GM19372 (cell line): ENCODE results near the gene RFESD.
"Not testable (repeated sequence)": the region's sequence is repeated elsewhere in the genome, so short reads cannot be mapped to it uniquely, and the experiment has no call there.

Source experiments
- ATAC-seq: cut with Tn5 transposase; IDR thresholded peaks from one replicate; pipeline ENCODE4 v1.9.1; 2021; ENCODE audit warnings: mild to moderate bottlenecking, low read depth, moderate library complexity; ENCODE audit not compliant: unreplicated experiment

The RFESD gene

GRCh38 chr5:95627971-95628810, 18.4 kb upstream of the RFESD start:
- ATAC-seq, result no peak

- ATAC-seq, result no peak
Observed at GRCh38 chr5:95628933-95629332, 17.6 kb upstream of the RFESD start.

GRCh38 chr5:95630394-95630917, 16.1 kb upstream of the RFESD start:
- ATAC-seq, result no peak

GRCh38 chr5:95631255-95631958, 15.2 kb upstream of the RFESD start:
- no peak for ATAC-seq

- ATAC-seq, result peak; percentile 90
Observed at GRCh38 chr5:95631991-95632675, 14.4 kb upstream of the RFESD start.

- ATAC-seq, result not testable (repeated sequence)
Observed at GRCh38 chr5:95632942-95633341, 13.6 kb upstream of the RFESD start.

- no peak for ATAC-seq
Observed at GRCh38 chr5:95633671-95634070, 12.9 kb upstream of the RFESD start.

GRCh38 chr5:95634081-95634480, 12.5 kb upstream of the RFESD start:
- ATAC-seq, result no peak

GRCh38 chr5:95638632-95639031, 7.9 kb upstream of the RFESD start:
- ATAC-seq, result no peak

GRCh38 chr5:95641741-95642220, 4.8 kb upstream of the RFESD start:
- no peak for ATAC-seq

GRCh38 chr5:95643152-95643551, 3.4 kb upstream of the RFESD start:
- ATAC-seq, result no peak

- ATAC-seq, result peak; percentile 35
Observed at GRCh38 chr5:95644351-95645042, 2.1 kb upstream of the RFESD start.

GRCh38 chr5:95646226-95646568, 380 bp upstream of the RFESD start:
- not testable (repeated sequence) for ATAC-seq

- no peak for ATAC-seq
Observed at GRCh38 chr5:95647886-95648860, 1.6 kb downstream of the RFESD start.

- no peak for ATAC-seq
Observed at GRCh38 chr5:95649274-95649673, 2.7 kb downstream of the RFESD start.

- ATAC-seq, result no peak
Observed at GRCh38 chr5:95649842-95650620, 3.5 kb downstream of the RFESD start.

- no peak for ATAC-seq
Observed at GRCh38 chr5:95652849-95653248, 6.3 kb downstream of the RFESD start.

GRCh38 chr5:95654196-95654595, 7.6 kb downstream of the RFESD start:
- no peak for ATAC-seq
